HG03469 (cell line): ENCODE measurements around the gene ANAPC5.

Experiments used
- ATAC-seq: cut with Tn5 transposase; IDR thresholded peaks from one replicate; pipeline ENCODE4 v1.9.1; 2021; ENCODE audit warnings: mild to moderate bottlenecking, moderate library complexity, moderate number of reproducible peaks; ENCODE audit not compliant: unreplicated experiment

Gene ANAPC5

GRCh38 chr12:121261398-121261797 is 90.8 kb downstream of the ANAPC5 start:
- no peak for ATAC-seq

- ATAC-seq, result no peak
These were observed 92.1 kb downstream of the ANAPC5 start for GRCh38 chr12:121260091-121260490.

GRCh38 chr12:121259074-121259473 is 93.1 kb downstream of the ANAPC5 start:
- no peak for ATAC-seq
